Raji (cell line): ENCODE results near the gene ST7.

Experiments used
- POLR2A ChIP-seq: IDR thresholded peaks from 2 replicates; pipeline ENCODE4 v1.6.1; 2011; ENCODE audit warnings: low read depth, low read length, control low read depth; ENCODE audit not compliant: insufficient read depth

The ST7 gene

GRCh38 chr7:117064688-117065087 lies 111.4 kb downstream of the ST7 start:
- TF ChIP-seq POLR2A, result no peak

- TF ChIP-seq POLR2A, result no peak
These were observed 112.4 kb downstream of the ST7 start for GRCh38 chr7:117065571-117066150.

- TF ChIP-seq POLR2A, result no peak
These were observed 113.4 kb downstream of the ST7 start for GRCh38 chr7:117066668-117067067.

GRCh38 chr7:117067340-117067739 lies 114.0 kb downstream of the ST7 start:
- no peak for TF ChIP-seq POLR2A

GRCh38 chr7:117068511-117069145 lies 115.3 kb downstream of the ST7 start:
- no peak for TF ChIP-seq POLR2A

- TF ChIP-seq POLR2A, result no peak
These were observed 116.1 kb downstream of the ST7 start for GRCh38 chr7:117069379-117069778.

- no peak for TF ChIP-seq POLR2A
These were observed 118.2 kb downstream of the ST7 start for GRCh38 chr7:117071551-117071950.

GRCh38 chr7:117072620-117073118 lies 119.4 kb downstream of the ST7 start:
- TF ChIP-seq POLR2A, result no peak

GRCh38 chr7:117074378-117074777 lies 121.1 kb downstream of the ST7 start:
- no peak for TF ChIP-seq POLR2A

- TF ChIP-seq POLR2A, result no peak
These were observed 122.6 kb downstream of the ST7 start for GRCh38 chr7:117075934-117076333.

GRCh38 chr7:117076426-117076943 lies 123.2 kb downstream of the ST7 start:
- no peak for TF ChIP-seq POLR2A

GRCh38 chr7:117077658-117078057 lies 124.4 kb downstream of the ST7 start:
- TF ChIP-seq POLR2A, result no peak

GRCh38 chr7:117082647-117083046 lies 129.3 kb downstream of the ST7 start:
- no peak for TF ChIP-seq POLR2A

- no peak for TF ChIP-seq POLR2A
These were observed 130.3 kb downstream of the ST7 start for GRCh38 chr7:117083648-117084047.

- no peak for TF ChIP-seq POLR2A
These were observed 131.0 kb downstream of the ST7 start for GRCh38 chr7:117084286-117084685.

GRCh38 chr7:117085275-117085674 lies 132.0 kb downstream of the ST7 start:
- no peak for TF ChIP-seq POLR2A
